ENCODE results near the gene UQCC2.

Gene UQCC2

GRCh38 chr6:33699739-33700138 is 11.8 kb downstream of the UQCC2 start:
- peaks cover 54% of the 10 kb centered on the region for H3K36me3 ChIP-seq (ENCODE audit: insufficient read depth, low read length)
- no peak overlapping the region for H3K4me3 ChIP-seq (ENCODE audit: low read length)
- peaks cover 28% of the 10 kb centered on the region for H3K4me1 ChIP-seq (ENCODE audit: control insufficient read depth, insufficient read depth, low read length)

GRCh38 chr6:33699131-33699530 is 12.4 kb downstream of the UQCC2 start:
- Histone ChIP-seq H3K36me3 (ENCODE audit: insufficient read depth, low read length) (peaks cover 55% of the 10 kb centered on the region), H3K9me3 (replicated peaks; ENCODE audit: low read length) (no peaks in the 10 kb centered on the region), H3K27me3 (ENCODE audit: control insufficient read depth, insufficient read depth, low read length) (no peaks in the 10 kb centered on the region), H3K4me3 (ENCODE audit: low read length) (no peak overlapping the region), H3K4me2 (ENCODE audit: low read length) (no peak overlapping the region), H3K4me1 (ENCODE audit: control insufficient read depth, insufficient read depth, low read length) (peaks cover 35% of the 10 kb centered on the region), H3K9ac (ENCODE audit: low read depth, low read length) (peak overlapping the region; percentile 2)

More at GRCh38 chr6:33699739-33700138, 11.8 kb downstream of the UQCC2 start:
- peak overlapping the region; percentile 2 for H3K9ac ChIP-seq (ENCODE audit: low read depth, low read length)
- H3K27me3 ChIP-seq (ENCODE audit: control insufficient read depth, insufficient read depth, low read length): no peaks in the 10 kb centered on the region
- no peak overlapping the region for H3K4me2 ChIP-seq (ENCODE audit: low read length)
- no peaks in the 10 kb centered on the region for H3K9me3 ChIP-seq (replicated peaks; ENCODE audit: low read length)

- H3K9ac ChIP-seq (ENCODE audit: low read depth, low read length): no peak overlapping the region
- H3K4me3 ChIP-seq (ENCODE audit: low read length): no peak overlapping the region
- no peaks in the 10 kb centered on the region for H3K27me3 ChIP-seq (ENCODE audit: control insufficient read depth, insufficient read depth, low read length)
- H3K4me1 ChIP-seq (ENCODE audit: control insufficient read depth, insufficient read depth, low read length): peaks cover 41% of the 10 kb centered on the region
- no peaks in the 10 kb centered on the region for H3K9me3 ChIP-seq (replicated peaks; ENCODE audit: low read length)
- peaks cover 59% of the 10 kb centered on the region for H3K36me3 ChIP-seq (ENCODE audit: insufficient read depth, low read length)
- H3K4me2 ChIP-seq (ENCODE audit: low read length): no peak overlapping the region
Observed at GRCh38 chr6:33698494-33698893, 13.0 kb downstream of the UQCC2 start.

GRCh38 chr6:33697845-33698244 is 13.7 kb downstream of the UQCC2 start:
- Histone ChIP-seq H3K36me3 (ENCODE audit: insufficient read depth, low read length) (peaks cover 65% of the 10 kb centered on the region), H3K9ac (ENCODE audit: low read depth, low read length) (no peak overlapping the region), H3K4me1 (ENCODE audit: control insufficient read depth, insufficient read depth, low read length) (peaks cover 47% of the 10 kb centered on the region)

GRCh38 chr6:33696548-33697518 is 14.7 kb downstream of the UQCC2 start:
- H3K4me1 ChIP-seq (ENCODE audit: control insufficient read depth, insufficient read depth, low read length): peaks cover 58% of the 10 kb centered on the region

More at GRCh38 chr6:33697845-33698244, 13.7 kb downstream of the UQCC2 start:
- Histone ChIP-seq H3K27me3 (ENCODE audit: control insufficient read depth, insufficient read depth, low read length) (no peaks in the 10 kb centered on the region), H3K4me3 (ENCODE audit: low read length) (no peak overlapping the region), H3K4me2 (ENCODE audit: low read length) (no peak overlapping the region), H3K9me3 (replicated peaks; ENCODE audit: low read length) (no peaks in the 10 kb centered on the region)

GRCh38 chr6:33696076-33696475 is 15.4 kb downstream of the UQCC2 start:
- H3K4me2 ChIP-seq (ENCODE audit: low read length): no peak overlapping the region
- no peak overlapping the region for H3K4me3 ChIP-seq (ENCODE audit: low read length)
- peaks cover 61% of the 10 kb centered on the region for H3K4me1 ChIP-seq (ENCODE audit: control insufficient read depth, insufficient read depth, low read length)
- H3K9ac ChIP-seq (ENCODE audit: low read depth, low read length): peak overlapping the region; percentile 71
- H3K9me3 ChIP-seq (replicated peaks; ENCODE audit: low read length): no peaks in the 10 kb centered on the region
- H3K36me3 ChIP-seq (ENCODE audit: insufficient read depth, low read length): peaks cover 75% of the 10 kb centered on the region
- no peaks in the 10 kb centered on the region for H3K27me3 ChIP-seq (ENCODE audit: control insufficient read depth, insufficient read depth, low read length)

More at GRCh38 chr6:33696548-33697518, 14.7 kb downstream of the UQCC2 start:
- H3K4me3 ChIP-seq (ENCODE audit: low read length): no peak overlapping the region
- H3K9ac ChIP-seq (ENCODE audit: low read depth, low read length): peak overlapping the region; percentile 22
- no peaks in the 10 kb centered on the region for H3K9me3 ChIP-seq (replicated peaks; ENCODE audit: low read length)
- no peaks in the 10 kb centered on the region for H3K27me3 ChIP-seq (ENCODE audit: control insufficient read depth, insufficient read depth, low read length)
- H3K4me2 ChIP-seq (ENCODE audit: low read length): peak overlapping the region; percentile 10
- peaks cover 73% of the 10 kb centered on the region for H3K36me3 ChIP-seq (ENCODE audit: insufficient read depth, low read length)

GRCh38 chr6:33695451-33695887 is 16.0 kb downstream of the UQCC2 start:
- Histone ChIP-seq H3K4me3 (ENCODE audit: low read length) (no peak overlapping the region), H3K9ac (ENCODE audit: low read depth, low read length) (peak overlapping the region; percentile 71), H3K9me3 (replicated peaks; ENCODE audit: low read length) (no peaks in the 10 kb centered on the region), H3K36me3 (ENCODE audit: insufficient read depth, low read length) (peaks cover 78% of the 10 kb centered on the region), H3K27me3 (ENCODE audit: control insufficient read depth, insufficient read depth, low read length) (no peaks in the 10 kb centered on the region), H3K4me2 (ENCODE audit: low read length) (no peak overlapping the region), H3K4me1 (ENCODE audit: control insufficient read depth, insufficient read depth, low read length) (peaks cover 61% of the 10 kb centered on the region)

GRCh38 chr6:33694977-33695376 is 16.5 kb downstream of the UQCC2 start:
- no peaks in the 10 kb centered on the region for H3K27me3 ChIP-seq (ENCODE audit: control insufficient read depth, insufficient read depth, low read length)
- peak overlapping the region; percentile 15 for H3K4me2 ChIP-seq (ENCODE audit: low read length)
- H3K36me3 ChIP-seq (ENCODE audit: insufficient read depth, low read length): peaks cover 83% of the 10 kb centered on the region
- peak overlapping the region; percentile 71 for H3K9ac ChIP-seq (ENCODE audit: low read depth, low read length)
- no peaks in the 10 kb centered on the region for H3K9me3 ChIP-seq (replicated peaks; ENCODE audit: low read length)
- peaks cover 61% of the 10 kb centered on the region for H3K4me1 ChIP-seq (ENCODE audit: control insufficient read depth, insufficient read depth, low read length)
- H3K4me3 ChIP-seq (ENCODE audit: low read length): no peak overlapping the region

GRCh38 chr6:33694401-33694931 is 17.0 kb downstream of the UQCC2 start:
- Histone ChIP-seq H3K36me3 (ENCODE audit: insufficient read depth, low read length) (peaks cover 85% of the 10 kb centered on the region), H3K9me3 (replicated peaks; ENCODE audit: low read length) (no peaks in the 10 kb centered on the region), H3K9ac (ENCODE audit: low read depth, low read length) (peak overlapping the region; percentile 71), H3K4me3 (ENCODE audit: low read length) (no peak overlapping the region), H3K4me2 (ENCODE audit: low read length) (peak overlapping the region; percentile 15), H3K27me3 (ENCODE audit: control insufficient read depth, insufficient read depth, low read length) (no peaks in the 10 kb centered on the region), H3K4me1 (ENCODE audit: control insufficient read depth, insufficient read depth, low read length) (peaks cover 61% of the 10 kb centered on the region)

- Histone ChIP-seq H3K9ac (ENCODE audit: low read depth, low read length) (peak overlapping the region; percentile 71), H3K27me3 (ENCODE audit: control insufficient read depth, insufficient read depth, low read length) (no peaks in the 10 kb centered on the region), H3K4me1 (ENCODE audit: control insufficient read depth, insufficient read depth, low read length) (peaks cover 61% of the 10 kb centered on the region), H3K4me2 (ENCODE audit: low read length) (peak overlapping the region; percentile 15), H3K36me3 (ENCODE audit: insufficient read depth, low read length) (peaks cover 86% of the 10 kb centered on the region), H3K9me3 (replicated peaks; ENCODE audit: low read length) (no peaks in the 10 kb centered on the region), H3K4me3 (ENCODE audit: low read length) (no peak overlapping the region)
Observed at GRCh38 chr6:33693186-33694105, 18.1 kb downstream of the UQCC2 start.

- peaks cover 61% of the 10 kb centered on the region for H3K4me1 ChIP-seq (ENCODE audit: control insufficient read depth, insufficient read depth, low read length)
- H3K4me3 ChIP-seq (ENCODE audit: low read length): no peak overlapping the region
- no peaks in the 10 kb centered on the region for H3K9me3 ChIP-seq (replicated peaks; ENCODE audit: low read length)
- no peaks in the 10 kb centered on the region for H3K27me3 ChIP-seq (ENCODE audit: control insufficient read depth, insufficient read depth, low read length)
- no peak overlapping the region for H3K9ac ChIP-seq (ENCODE audit: low read depth, low read length)
- H3K4me2 ChIP-seq (ENCODE audit: low read length): peak overlapping the region; percentile 10
- H3K36me3 ChIP-seq (ENCODE audit: insufficient read depth, low read length): peaks cover 82% of the 10 kb centered on the region
Observed at GRCh38 chr6:33692760-33693158, 18.7 kb downstream of the UQCC2 start.

All from skeletal muscle satellite cell (primary cell).